Eye (tissue), 1 donor: Measurements from ENCODE around the gene VCAN.

Source experiments
- DNase-seq: peaks from one replicate; pipeline ENCODE4 v3.0.0-alpha.2; 2015

The VCAN gene

DNA sequence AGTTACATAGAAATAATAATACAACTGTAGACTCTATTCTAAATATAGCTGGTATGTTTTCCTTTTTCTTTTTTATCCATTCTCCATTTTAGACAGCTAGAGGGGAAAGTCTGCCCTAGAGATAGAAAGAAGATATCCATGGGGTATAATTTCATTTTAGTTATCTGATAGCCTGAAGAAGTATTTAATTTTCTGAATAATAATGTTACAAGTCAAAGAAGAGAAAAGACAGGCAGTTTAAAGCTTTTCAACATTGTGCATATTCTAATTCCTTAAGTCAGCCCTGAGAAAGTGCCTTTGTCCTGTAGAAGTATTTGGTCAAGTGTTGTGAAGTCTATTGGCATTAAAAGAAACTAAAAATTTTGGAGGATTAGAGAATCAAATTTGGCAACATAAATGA lies 2.5 kb upstream of the VCAN start:
- no peak for DNase-seq

GRCh38 chr5:83470526-83471404 lies 779 bp upstream of the VCAN start:
- DNase-seq = peak; percentile 85

DNA sequence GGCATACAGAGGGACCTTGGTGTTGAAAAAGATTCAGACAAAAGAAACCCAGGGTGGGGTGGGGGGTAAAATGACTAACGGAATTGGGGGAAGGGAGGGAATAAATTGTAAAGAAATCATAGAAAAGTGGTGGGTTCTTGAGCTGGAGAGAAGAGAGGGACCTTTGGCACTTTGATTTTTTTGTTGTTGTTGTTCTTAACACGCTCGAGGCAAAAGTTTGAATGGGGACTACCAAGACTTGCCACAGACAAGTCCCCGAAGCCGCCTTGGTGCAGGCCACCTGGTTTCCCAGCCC lies 616 bp downstream of the VCAN start:
- DNase-seq = peak; percentile 82

GRCh38 chr5:83472508-83473345 lies 1.2 kb downstream of the VCAN start:
- DNase-seq = peak; percentile 85

DNA sequence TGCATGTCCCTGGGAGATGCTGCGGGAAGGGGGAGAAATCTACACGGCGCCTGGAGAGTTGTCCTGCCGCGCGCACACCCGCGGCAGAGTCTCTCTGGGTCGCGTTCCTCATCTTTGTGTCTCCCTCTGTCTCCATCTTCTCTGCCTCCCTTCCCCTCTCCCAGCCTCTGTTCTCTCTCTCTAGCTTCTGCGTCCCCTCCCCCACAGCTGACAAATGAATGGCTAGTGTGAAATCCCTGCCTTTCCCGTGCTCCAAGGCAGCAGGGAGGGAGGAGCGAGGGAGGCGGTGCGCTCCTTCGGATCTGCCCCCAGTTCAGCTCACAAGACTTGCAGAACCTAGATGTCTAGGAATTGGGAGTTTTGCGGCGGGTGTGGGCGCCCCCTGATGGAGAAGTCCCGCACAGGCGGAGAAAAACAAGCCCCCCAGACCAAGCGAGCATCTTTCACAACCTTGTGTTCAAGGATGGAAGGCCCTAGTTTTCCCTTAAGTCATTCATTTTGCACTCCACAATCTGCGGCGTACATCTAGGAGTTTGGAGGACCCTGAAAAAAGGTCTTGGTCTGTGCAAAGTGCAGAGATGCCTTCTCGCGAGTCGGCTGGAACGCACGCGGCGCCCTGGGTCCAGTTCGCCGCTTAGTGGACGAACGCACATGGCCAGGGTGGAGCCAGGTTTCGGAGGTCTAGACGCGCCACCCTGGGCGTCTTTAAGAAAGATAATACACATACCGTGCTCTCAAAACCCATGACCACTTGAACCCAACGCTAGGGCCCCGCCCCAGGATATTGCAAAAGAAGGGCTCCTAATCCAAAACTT lies 2.0 kb downstream of the VCAN start:
- peak; percentile 99 for DNase-seq

DNA sequence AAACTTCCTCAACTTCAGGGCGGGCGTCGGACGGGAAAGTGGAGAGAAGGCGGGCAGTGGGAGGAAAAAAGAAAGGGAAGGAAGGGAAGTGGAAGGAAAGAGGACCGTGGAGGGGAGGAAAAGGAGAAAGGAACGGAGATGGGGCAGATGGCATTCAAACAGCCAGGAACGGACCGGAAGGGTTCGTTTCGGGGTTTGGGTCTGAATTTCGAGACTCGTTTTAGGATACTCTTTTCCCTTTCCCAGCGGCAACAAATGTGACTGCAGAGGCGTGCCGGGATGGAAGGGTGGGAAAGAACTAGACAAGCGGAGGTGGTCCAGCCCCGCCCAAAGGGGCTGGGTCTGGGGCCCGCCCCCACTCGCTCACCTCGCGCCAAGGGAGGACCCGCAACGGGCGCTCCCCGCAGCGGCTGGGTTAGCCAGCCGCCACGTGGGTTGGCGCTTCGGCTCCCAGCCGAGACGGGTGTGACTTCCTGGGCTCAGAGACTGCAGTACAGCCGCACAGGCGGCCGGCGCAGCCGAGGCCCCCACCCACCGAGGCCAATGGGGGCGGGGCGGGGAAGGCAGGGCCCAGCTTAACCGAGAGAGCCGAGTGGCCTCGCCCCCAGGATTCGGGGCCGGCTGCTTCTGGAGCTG lies 2.7 kb downstream of the VCAN start:
- DNase-seq = peak; percentile 92

DNA sequence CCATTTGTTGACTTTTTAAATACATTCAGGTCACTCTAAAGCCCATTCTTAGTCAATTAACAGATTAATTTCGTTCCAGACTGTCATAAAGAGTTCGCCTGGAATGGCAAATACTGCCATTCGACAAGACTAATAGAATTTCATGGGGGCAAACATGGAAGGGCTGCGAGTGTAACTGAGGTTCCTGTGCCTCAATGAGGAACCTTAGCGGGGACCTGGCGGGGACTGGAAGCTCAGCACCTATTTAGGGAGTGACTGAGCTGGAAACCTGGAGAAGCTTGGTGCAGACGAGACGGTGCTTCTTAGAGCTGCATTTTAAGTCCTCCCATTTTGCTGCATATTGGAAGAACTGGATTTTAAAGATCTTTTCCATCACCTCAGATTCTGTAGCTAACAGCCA lies 3.4 kb downstream of the VCAN start:
- DNase-seq = no peak

DNA sequence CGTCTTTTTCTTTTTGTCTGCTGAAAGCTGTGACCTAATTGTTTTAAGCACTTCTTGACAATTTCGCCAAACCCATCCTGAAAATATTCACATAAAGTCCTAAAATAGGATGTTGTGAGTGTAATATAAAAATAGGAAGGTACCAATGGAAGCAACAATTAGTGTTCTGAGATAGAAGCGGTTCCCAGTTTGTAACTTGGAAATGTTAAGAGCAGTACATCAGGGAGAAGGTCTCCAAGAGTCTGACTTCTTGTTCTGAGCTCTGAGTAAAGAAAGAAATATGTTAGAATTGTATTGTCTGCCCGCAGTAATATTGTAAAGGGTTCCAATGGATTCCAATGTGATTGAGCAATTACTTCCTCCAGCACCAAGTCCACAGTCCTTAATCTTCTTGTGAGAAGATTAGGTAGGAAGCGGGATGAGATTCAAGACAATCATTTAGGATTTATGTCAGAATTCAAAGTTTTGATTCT lies 3.9 kb downstream of the VCAN start:
- peak; percentile 63 for DNase-seq

DNA sequence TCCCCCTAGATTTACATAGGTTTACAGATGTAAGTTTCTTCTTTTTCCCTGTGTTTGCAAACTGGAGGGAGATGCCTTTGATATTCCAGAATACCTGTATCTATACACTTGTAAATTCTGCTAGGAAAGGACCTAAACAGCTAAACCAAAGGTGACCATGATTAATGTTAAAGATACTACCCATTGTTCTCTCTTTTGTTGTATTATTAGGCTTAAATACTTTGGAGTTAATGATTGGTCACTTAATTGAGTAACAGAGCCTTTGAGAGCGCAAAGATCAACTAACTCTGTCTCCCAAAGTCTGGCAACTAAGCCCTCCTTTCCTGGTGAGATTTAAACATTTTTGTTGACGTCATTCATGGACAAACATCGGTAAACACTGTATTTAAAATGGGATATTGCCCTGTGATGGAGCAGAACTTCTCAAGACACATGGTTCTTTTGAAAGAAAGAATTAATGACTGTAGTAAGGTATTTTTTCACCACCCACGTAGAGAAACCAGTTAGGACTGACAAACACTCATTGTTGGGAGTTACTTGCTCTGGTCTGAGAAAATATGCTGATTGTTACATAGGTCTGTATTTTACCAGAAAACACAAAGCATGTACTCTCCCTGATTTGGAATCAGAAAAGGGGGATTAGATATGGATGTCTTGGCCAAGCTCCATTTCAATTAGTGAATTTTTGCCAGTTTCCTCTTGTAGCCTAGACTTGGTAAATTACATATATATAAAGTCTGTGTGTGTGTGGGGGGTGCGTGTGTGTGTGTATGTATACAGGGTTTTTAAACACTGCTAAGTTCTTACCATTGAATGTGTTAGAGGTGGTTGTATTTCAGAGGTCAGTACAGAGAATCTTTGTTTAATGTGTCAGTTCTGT lies 4.6 kb downstream of the VCAN start:
- peak; percentile 30 for DNase-seq

- DNase-seq = no peak
These were observed 11.4 kb downstream of the VCAN start for GRCh38 chr5:83482961-83483360.

DNA sequence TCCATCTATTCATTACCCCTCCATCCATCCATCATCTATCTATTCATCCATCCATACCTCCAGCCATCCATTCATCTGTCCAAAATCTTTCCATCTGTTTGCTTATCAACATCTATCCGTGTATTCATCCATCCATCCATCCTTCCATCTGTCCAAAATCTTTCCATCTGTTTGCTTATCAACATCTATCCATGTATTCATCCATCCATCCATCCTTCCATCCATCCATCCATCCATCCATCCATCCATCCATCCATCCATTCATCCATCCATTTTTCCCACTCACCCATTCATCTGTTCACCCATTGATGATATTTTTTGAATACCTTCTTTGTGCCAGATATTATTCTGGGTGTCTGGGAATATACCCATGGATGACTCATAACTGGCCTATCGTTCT lies 12.8 kb downstream of the VCAN start:
- no peak for DNase-seq

- DNase-seq = no peak
These were observed 14.3 kb downstream of the VCAN start for GRCh38 chr5:83485842-83486241.

- peak; percentile 21 for DNase-seq
These were observed 15.6 kb downstream of the VCAN start for GRCh38 chr5:83487155-83487554.

DNA sequence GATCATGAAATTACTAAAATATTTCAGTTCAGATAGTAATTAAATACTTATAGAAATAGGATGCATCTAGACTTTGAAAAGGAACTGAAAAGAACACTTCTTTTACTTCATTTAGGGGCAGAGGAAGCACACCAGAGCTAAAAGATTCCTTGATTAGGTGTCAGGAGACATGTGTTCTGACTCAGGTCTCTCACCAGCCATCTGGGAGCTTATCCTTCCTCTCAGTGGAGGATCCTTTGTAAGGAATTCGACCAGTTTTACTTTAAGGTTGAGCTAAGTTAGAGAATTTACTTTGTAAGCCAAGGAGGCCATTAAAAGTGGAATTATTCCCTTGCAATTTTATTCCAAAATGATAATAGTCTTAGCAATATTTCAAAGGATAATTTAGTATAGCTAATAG lies 16.7 kb downstream of the VCAN start:
- DNase-seq = no peak

GRCh38 chr5:83488821-83489220 lies 17.3 kb downstream of the VCAN start:
- DNase-seq = no peak

GRCh38 chr5:83490203-83490602 lies 18.7 kb downstream of the VCAN start:
- no peak for DNase-seq

DNA sequence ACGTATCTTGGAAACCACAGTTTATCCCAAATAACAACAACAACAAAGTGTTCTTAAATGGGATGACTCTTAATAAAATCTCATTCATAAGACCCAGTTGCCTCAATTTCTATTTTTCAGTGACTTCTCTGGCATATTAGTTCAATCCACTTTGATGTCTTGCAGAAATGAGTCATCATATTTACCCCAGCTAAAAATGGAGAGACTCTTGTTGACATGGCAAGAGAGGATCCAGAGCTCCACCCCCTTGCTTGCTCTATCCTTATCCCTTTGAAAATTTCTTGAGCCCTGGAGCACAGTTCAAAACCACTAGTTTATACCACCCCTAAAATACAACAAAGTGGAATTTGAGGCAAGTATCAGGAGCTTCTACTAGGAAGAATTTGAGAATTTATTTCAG lies 20.8 kb downstream of the VCAN start:
- no peak for DNase-seq

DNA sequence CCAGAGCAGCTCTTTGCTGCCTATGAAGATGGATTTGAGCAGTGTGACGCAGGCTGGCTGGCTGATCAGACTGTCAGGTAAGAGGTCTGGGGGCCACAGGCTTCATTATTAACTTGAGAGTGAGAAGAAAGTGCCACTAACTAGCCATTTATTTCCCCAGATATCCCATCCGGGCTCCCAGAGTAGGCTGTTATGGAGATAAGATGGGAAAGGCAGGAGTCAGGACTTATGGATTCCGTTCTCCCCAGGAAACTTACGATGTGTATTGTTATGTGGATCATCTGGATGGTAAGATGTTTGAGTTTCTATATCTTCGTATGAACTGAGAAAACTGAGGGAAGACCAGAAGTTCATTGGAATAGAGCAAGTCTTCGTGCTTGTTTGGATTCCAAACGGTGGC lies 22.1 kb downstream of the VCAN start:
- DNase-seq = no peak

GRCh38 chr5:83494087-83494620 lies 22.6 kb downstream of the VCAN start:
- DNase-seq = no peak

DNA sequence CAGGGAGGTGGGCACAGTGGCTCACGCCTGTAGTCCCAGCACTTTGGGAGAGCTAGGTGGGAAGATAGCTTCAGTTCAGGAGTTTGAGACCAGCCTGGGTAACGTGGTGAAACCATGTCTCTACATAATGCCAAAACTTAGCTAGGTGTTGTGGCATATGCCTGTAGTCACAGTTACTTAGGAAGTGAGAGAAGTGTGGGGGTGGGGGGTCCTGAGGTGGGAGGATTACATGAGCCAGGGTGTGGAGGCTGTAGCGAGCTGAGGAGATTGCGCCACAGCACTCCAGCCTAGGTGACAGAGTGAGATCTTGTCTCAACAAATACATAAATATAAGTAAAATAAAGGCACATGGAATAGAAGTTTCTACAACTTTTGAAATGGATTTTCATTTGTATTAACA lies 23.1 kb downstream of the VCAN start:
- DNase-seq = no peak

- no peak for DNase-seq
These were observed 25.1 kb downstream of the VCAN start for GRCh38 chr5:83496626-83497025.
